ENCODE results near the gene CCDC184. TPM values are rescaled to one million over a fixed set of nuclear protein-coding genes. Genes with fewer than 3 reads are reported as not detected.
A peak's percentile ranks its signal among the peaks of the same experiment; 100 is the strongest.

Gene CCDC184
- total and polyA plus RNA-seq, 12 donors = 1.4 to 12.8 (median 6.7) TPM

DNA sequence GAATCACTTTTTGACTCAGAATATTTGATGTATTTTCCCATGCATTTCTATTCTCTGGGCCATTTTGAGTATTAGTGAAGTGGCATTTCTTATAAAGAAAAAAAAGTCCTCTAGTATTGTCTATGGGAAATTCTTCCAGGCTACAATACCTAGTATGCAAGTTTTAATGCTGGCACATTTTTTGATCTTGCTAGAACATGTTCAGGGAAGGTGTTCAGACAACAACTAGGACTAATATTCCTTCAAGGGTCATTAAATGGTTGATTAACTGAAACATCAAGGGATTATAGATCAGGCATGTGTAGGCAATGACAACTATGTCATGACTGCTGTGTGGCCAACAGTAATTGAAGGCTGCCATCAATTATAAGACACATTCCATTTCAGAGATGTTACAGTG lies 7.7 kb downstream of the CCDC184 start:
- intact Hi-C loops (cut with DNase I) = no loop called here
- no peaks in the 10 kb centered on the region for H3K9me3 ChIP-seq (replicated peaks in 1 of 3)
- no peak for DNase-seq
- no peak overlapping the region for H3K4me3 ChIP-seq
- H3K27me3 ChIP-seq = no peaks in the 10 kb centered on the region
- peaks cover 14 to 23% of the 10 kb centered on the region in 2 donors for H3K4me1 ChIP-seq (replicated peaks in 1 of 2)
- no peak for TF ChIP-seq POLR2A (IDR thresholded peaks at IDR 0.05)
- TF ChIP-seq CTCF (IDR thresholded peaks at IDR 0.05) = no peak
- H3K36me3 ChIP-seq (replicated peaks in 1 of 2) = no peaks in the 10 kb centered on the region
- H3K27ac ChIP-seq = no peak overlapping the region

- Histone ChIP-seq H3K4me3 (no peak overlapping the region), H3K27me3 (no peaks in the 10 kb centered on the region), H3K4me1 (replicated peaks in 1 of 2) (peaks cover 14 to 29% of the 10 kb centered on the region in 2 donors), H3K27ac (peak overlapping the region in 3 of 5 donors; percentile 45 to 55 (median 47)), H3K9me3 (replicated peaks in 1 of 3) (no peaks in the 10 kb centered on the region), H3K36me3 (replicated peaks in 1 of 2) (no peaks in the 10 kb centered on the region)
- TF ChIP-seq CTCF (IDR thresholded peaks at IDR 0.05) (no peak), POLR2A (IDR thresholded peaks at IDR 0.05) (no peak)
- WGBS, 4 donors = 24 to 59% (median 50%) methylated on average over 1 of the region's 1 CpG
- DNase-seq = no peak
- intact Hi-C loops (cut with DNase I) = no loop called here
These were observed 9.4 kb downstream of the CCDC184 start for GRCh38 chr12:48192861-48193260.

DNA sequence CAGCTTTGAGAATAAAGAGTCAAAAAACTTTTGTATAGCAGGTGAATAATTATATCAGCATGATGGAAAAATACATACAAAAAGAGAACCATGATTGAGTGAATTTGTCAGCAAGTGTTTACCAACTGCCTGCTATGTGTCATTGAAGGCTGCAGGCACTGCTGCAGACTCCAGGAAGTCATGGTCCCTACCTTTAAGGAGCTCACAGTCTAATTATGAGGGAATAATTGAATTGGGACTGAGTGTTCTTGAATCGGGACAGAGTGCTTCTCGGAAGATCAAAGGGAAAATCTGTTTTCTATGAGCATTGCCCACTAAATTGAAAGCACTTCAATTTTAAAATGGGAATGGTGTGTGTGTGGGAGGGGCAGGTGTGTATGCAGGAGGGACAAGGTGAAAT lies 10.2 kb downstream of the CCDC184 start:
- 32 to 53% (median 44%) methylated on average over 2 of the region's 2 CpGs for WGBS, 4 donors
- Histone ChIP-seq H3K27me3 (no peaks in the 10 kb centered on the region), H3K4me1 (replicated peaks in 1 of 2) (peaks cover 15 to 30% of the 10 kb centered on the region in 2 donors), H3K4me3 (no peak overlapping the region), H3K27ac (peak overlapping the region in 3 of 5 donors; percentile 45 to 55 (median 47)), H3K9me3 (replicated peaks in 1 of 3) (no peaks in the 10 kb centered on the region), H3K36me3 (replicated peaks in 1 of 2) (no peaks in the 10 kb centered on the region)
- DNase-seq = peak in 3 of 7 donors; percentile 16 to 63 (median 44)
- TF ChIP-seq CTCF (IDR thresholded peaks at IDR 0.05) (no peak), POLR2A (IDR thresholded peaks at IDR 0.05) (no peak)
- intact Hi-C loops (cut with DNase I) = no loop called here

GRCh38 chr12:48194799-48195201 lies 11.4 kb downstream of the CCDC184 start:
- Histone ChIP-seq H3K36me3 (replicated peaks in 1 of 2) (no peaks in the 10 kb centered on the region), H3K27me3 (no peaks in the 10 kb centered on the region), H3K4me3 (no peak overlapping the region), H3K4me1 (replicated peaks in 1 of 2) (peaks cover 27 to 41% of the 10 kb centered on the region in 2 donors), H3K9me3 (replicated peaks in 1 of 3) (no peaks in the 10 kb centered on the region), H3K27ac (peak overlapping the region in 4 of 5 donors; percentile 10 to 35 (median 18))
- no peak for TF ChIP-seq POLR2A (IDR thresholded peaks at IDR 0.05)
- TF ChIP-seq CTCF (IDR thresholded peaks at IDR 0.05) = no peak
- DNase-seq = no peak
- intact Hi-C loops (cut with DNase I) = loop anchor here in 1 of 2 donors (5.0 kb wide), 1 partner anchor 158 kb away; the partner anchor contains the start of gene ZNF641
- 24 to 43% (median 36%) methylated on average over 1 of the region's 1 CpG for WGBS, 4 donors

All from adrenal gland (tissue), 12 donors.